ENCODE data around the gene SNX5. TPM values are rescaled to one million over a fixed set of nuclear protein-coding genes. Genes with fewer than 3 reads are reported as not detected.

The SNX5 gene
- total and polyA plus RNA-seq, 2 of the 8 experiments (the other 6 are each of a cell fraction or from before 2014, with no cell fraction given) = 155 to 194 TPM

DNA sequence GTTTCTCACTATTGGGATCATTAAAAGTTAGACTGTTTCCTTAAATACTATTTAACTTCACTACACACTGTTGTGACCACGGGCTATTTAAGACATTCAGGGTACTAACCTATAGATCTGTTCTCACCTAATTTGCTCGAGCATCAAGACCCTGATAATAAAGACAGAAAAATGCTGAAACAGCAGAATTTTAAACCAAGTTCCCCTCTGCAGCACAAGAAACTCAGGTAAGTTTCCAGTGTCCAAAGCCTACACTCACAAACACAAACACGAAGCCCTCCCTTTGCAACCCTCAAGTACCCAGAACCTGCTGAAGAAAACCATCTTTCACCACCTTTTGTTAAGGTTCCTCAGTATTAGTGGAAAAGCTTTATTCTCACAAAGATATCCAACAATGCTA, 4.0 kb downstream of the SNX5 start:
- no peak overlapping the region for H2AFZ ChIP-seq (ENCODE audit: low read length)
- no peak overlapping the region for H2BK5ac ChIP-seq (ENCODE audit: low read depth, low read length)
- peaks cover 11% of the 10 kb centered on the region for H3K23me2 ChIP-seq (ENCODE audit: low read depth, low read length)
- peaks cover 87 to 97% of the 10 kb centered on the region in 2 experiments for H3K79me2 ChIP-seq (ENCODE audit: control insufficient read depth in 1 of 2, insufficient read depth in 2 of 2, low read length in 2 of 2)
- no peak overlapping the region for H2BK12ac ChIP-seq (ENCODE audit: low read depth, low read length)
- CTCF ChIA-PET (ENCODE audit: partially characterized antibody) = interaction anchor here (0.6 to 2.0 kb wide), 6 partner anchors 16 to 90 kb away, joined by 3 to 8 read pairs (median 4); no protein-coding TSS in a partner anchor
- H3K79me1 ChIP-seq (ENCODE audit: low read depth, low read length) = no peaks in the 10 kb centered on the region
- H3K9ac ChIP-seq (replicated peaks in 1 of 4; ENCODE audit: extremely low read depth in 1 of 4, low read depth in 3 of 4, low read length in 3 of 4) = no peak overlapping the region; a peak in 2 of 7 replicates
- no peak overlapping the region for H3K18ac ChIP-seq (ENCODE audit: extremely low read depth, low read length)
- no peak overlapping the region for H2BK15ac ChIP-seq (ENCODE audit: low read length)
- no peak overlapping the region for H4K8ac ChIP-seq (ENCODE audit: extremely low read depth, insufficient read depth, low read length)
- H2BK120ac ChIP-seq (replicated peaks; ENCODE audit: low read depth, low read length) = no peak overlapping the region
- no peak overlapping the region for H2BK20ac ChIP-seq (ENCODE audit: low read length)
- H3K4me1 ChIP-seq (replicated peaks in 1 of 4; ENCODE audit: control insufficient read depth in 3 of 4, insufficient read depth in 4 of 4, low read length in 3 of 4) = peaks cover 2 to 19% (median 15%) of the 10 kb centered on the region in 4 experiments; a peak in 6 of 7 replicates
- TF ChIP-seq TBP (IDR thresholded peaks at IDR 0.05; ENCODE audit: low read depth, low read length) (no peak), MAFK (IDR thresholded peaks at IDR 0.05; ENCODE audit: low read depth, low read length) (peak; percentile 92), JUN (IDR thresholded peaks at IDR 0.05; ENCODE audit: low read depth, low read length) (no peak), SIN3A (conservative IDR thresholded peaks at IDR 0.05 in 1 of 2, IDR thresholded peaks at IDR 0.05 in 1 of 2; ENCODE audit: low read depth in 1 of 2, low read length in 2 of 2) (no peak), POLR2A (IDR thresholded peaks at IDR 0.05; ENCODE audit: control extremely low read depth in 1 of 2, low read depth in 2 of 2, low read length in 2 of 2) (peak in 1 of 2 experiments; percentile 30; a peak in 2 of 3 replicates), CHD1 (IDR thresholded peaks at IDR 0.05; ENCODE audit: low read depth, low read length) (peak; percentile 65; the same call in 1 of the 2 replicates), CBX5 (IDR thresholded peaks at IDR 0.05; ENCODE audit: low read depth, low read length) (no peak)
- TF ChIP-seq, protein P1, sequence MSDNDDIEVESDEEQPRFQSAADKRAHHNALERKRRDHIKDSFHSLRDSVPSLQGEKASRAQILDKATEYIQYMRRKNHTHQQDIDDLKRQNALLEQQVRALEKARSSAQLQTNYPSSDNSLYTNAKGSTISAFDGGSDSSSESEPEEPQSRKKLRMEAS (IDR thresholded peaks at IDR 0.05) = no peak
- TF ChIP-seq, protein P2, sequence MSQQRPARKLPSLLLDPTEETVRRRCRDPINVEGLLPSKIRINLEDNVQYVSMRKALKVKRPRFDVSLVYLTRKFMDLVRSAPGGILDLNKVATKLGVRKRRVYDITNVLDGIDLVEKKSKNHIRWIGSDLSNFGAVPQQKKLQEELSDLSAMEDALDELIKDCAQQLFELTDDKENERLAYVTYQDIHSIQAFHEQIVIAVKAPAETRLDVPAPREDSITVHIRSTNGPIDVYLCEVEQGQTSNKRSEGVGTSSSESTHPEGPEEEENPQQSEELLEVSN (IDR thresholded peaks at IDR 0.05) = no peak
- no peak overlapping the region for H3K56ac ChIP-seq (replicated peaks; ENCODE audit: insufficient read length, low read depth, low read length)
- no peak overlapping the region for H4K91ac ChIP-seq (replicated peaks; ENCODE audit: insufficient read length, low read length)
- peak overlapping the region in 2 of 4 experiments; percentile 77 to 94; a peak in 3 of 8 replicates for H3K4me3 ChIP-seq (ENCODE audit: extremely low read depth in 1 of 4, insufficient read depth in 2 of 4, low read depth in 3 of 4, low read length in 4 of 4)
- no peak for DNase-seq (ENCODE audit: low read depth in 1 of 2, low spot score in 2 of 2)
- no peak for FAIRE-seq
- H3K4ac ChIP-seq (replicated peaks; ENCODE audit: insufficient read length, low read depth, low read length) = no peak overlapping the region
- peaks cover 0 to 27% (median 0%) of the 10 kb centered on the region in 4 experiments; a peak in 1 of 8 replicates for H3K36me3 ChIP-seq (ENCODE audit: control insufficient read depth in 2 of 4, insufficient read depth in 4 of 4, low read length in 3 of 4)
- no peaks in the 10 kb centered on the region for H3K27me3 ChIP-seq (replicated peaks in 1 of 4; ENCODE audit: control insufficient read depth in 3 of 4, extremely low read depth in 1 of 4, insufficient read depth in 3 of 4, low read length in 3 of 4)
- peak overlapping the region; percentile 76 to 98 for H3K4me2 ChIP-seq (ENCODE audit: insufficient read depth in 1 of 2, low read depth in 2 of 2, low read length in 2 of 2)
- H3K27ac ChIP-seq (ENCODE audit: low read depth, low read length) = 0 out of 2 replicates have a peak overlapping the region, but pooled peaks have one; percentile 4
- H4K5ac ChIP-seq (ENCODE audit: insufficient read length, low read depth, low read length) = no peak overlapping the region
- POLR2A ChIA-PET (ENCODE audit: partially characterized antibody) = interaction anchor here (0.6 to 20.7 kb wide), 7 partner anchors 8 to 93 kb away, joined by 3 to 424 read pairs (median 9); partner anchors contain the start of gene OVOL2
- 56% methylated on average over 3 of the region's 3 CpGs; no CpG with 5 or more reads in 1 of the 2 experiments for WGBS, 2 experiments (ENCODE audit: extremely low coverage in 1 of 2, insufficient coverage in 1 of 2, insufficient read length in 1 of 2, insufficient replicate concordance in 2 of 2, low coverage in 1 of 2, low lambda C conversion rate in 2 of 2, missing lambda C conversion rate in 1 of 2)
- H3K14ac ChIP-seq (ENCODE audit: insufficient read length) = no peak overlapping the region
- no peak overlapping the region for H3K23ac ChIP-seq (ENCODE audit: insufficient read length)
- H4K20me1 ChIP-seq (replicated peaks in 1 of 2; ENCODE audit: control insufficient read depth in 1 of 2, insufficient read depth in 2 of 2, low read length in 2 of 2) = peaks cover 44 to 47% of the 10 kb centered on the region in 2 experiments
- no peak overlapping the region for H2AK5ac ChIP-seq (ENCODE audit: low read depth, low read length)
- H3K9me3 ChIP-seq (ENCODE audit: insufficient read depth in 2 of 2, low read depth in 1 of 2, low read length in 1 of 2) = no peaks in the 10 kb centered on the region
